ENCODE measurements around the gene RAD54L2.

- TF ChIP-seq CTCF (IDR thresholded peaks at IDR 0.05) (no peak), POLR2A (IDR thresholded peaks at IDR 0.05) (no peak)
These were observed 20.9 kb downstream of the RAD54L2 start for GRCh38 chr3:51559411-51559888.

Data from uterus (tissue), 2 donors.